ENCODE data around the gene PFAS.

DNA sequence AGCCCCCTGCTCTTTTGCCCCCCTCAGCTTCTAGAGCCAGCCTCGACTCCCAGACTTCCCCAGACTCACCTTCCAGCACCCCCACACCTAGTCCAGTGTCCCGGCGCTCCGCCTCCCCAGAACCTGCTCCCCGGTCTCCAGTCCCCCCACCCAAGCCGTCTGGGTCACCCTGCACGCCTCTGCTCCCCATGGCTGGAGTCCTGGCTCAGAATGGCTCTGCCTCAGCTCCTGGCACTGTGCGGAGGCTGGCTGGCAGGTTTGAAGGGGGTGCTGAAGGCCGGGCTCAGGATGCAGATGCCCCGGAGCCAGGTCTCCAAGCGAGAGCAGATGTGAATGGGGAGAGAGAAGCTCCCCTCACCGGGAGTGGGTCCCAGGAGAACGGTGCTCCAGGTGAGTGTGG, 63.2 kb downstream of the PFAS start:
- no peak for TF ChIP-seq POLR2AphosphoS5 (IDR thresholded peaks at IDR 0.05; ENCODE audit: low read depth, low read length)
- TF ChIP-seq GABPA (IDR thresholded peaks at IDR 0.05; ENCODE audit: borderline replicate concordance, insufficient read depth, low read length): no peak
